Testis (tissue), 2 donors: ENCODE measurements around the gene SLC23A2.

Experiments
- POLR2A ChIP-seq: fragments of 450-650 bp; IDR thresholded peaks from one replicate; pipeline ENCODE4 v1.6.1; 2017; ENCODE audit warnings: antibody characterized with exemption, mild to moderate bottlenecking, moderate library complexity
- TF ChIP-seq, protein P1 (sequence below), 3 experiments: fragments of 450-650 bp in 2 of 3; fragments of 200-600 bp in 1 of 3; sonication (generic) in 1 of 3; IDR thresholded peaks; one replicate each; pipeline ENCODE4 v1.5.1; 2016 to 2019; ENCODE audit warnings: antibody characterized with exemption in 3 of 3, mild to moderate bottlenecking in 2 of 3, moderate library complexity in 1 of 3

DNA sequence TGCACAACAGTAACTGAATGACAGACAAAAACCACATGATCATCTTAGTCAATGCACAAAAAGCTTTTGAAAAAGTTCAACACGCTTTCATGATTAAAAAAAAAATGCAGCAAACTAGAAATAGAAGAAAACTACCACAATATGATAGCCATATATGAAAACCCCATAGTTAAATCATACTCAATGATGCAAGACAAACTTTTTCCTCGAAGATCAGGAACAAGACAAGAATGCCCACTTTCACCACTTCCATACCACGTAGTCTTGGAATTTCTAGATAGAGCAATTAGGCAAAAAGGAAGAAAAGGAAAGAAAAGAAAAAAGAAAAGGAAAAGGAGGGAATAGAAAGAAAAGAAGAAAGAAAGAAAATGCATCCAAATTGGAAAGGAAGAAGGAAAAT is 44.6 kb upstream of the SLC23A2 start:
- TF ChIP-seq, protein P1, sequence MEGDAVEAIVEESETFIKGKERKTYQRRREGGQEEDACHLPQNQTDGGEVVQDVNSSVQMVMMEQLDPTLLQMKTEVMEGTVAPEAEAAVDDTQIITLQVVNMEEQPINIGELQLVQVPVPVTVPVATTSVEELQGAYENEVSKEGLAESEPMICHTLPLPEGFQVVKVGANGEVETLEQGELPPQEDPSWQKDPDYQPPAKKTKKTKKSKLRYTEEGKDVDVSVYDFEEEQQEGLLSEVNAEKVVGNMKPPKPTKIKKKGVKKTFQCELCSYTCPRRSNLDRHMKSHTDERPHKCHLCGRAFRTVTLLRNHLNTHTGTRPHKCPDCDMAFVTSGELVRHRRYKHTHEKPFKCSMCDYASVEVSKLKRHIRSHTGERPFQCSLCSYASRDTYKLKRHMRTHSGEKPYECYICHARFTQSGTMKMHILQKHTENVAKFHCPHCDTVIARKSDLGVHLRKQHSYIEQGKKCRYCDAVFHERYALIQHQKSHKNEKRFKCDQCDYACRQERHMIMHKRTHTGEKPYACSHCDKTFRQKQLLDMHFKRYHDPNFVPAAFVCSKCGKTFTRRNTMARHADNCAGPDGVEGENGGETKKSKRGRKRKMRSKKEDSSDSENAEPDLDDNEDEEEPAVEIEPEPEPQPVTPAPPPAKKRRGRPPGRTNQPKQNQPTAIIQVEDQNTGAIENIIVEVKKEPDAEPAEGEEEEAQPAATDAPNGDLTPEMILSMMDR (IDR thresholded peaks at IDR 0.05): no peak
- no peak for TF ChIP-seq POLR2A
